Caki2 (cell line): Measurements from ENCODE around the gene GNB1L. TPM values are rescaled to one million over a fixed set of nuclear protein-coding genes. Genes with fewer than 3 reads are reported as not detected.

Source experiments
- DNase-seq: peaks from one replicate; pipeline ENCODE4 v3.0.0-alpha.2; 2015; ENCODE audit warnings: low read depth
- in situ Hi-C: cut with HindIII; loops from 2 replicates; pipeline ENCODE4 v1.10.0; 2016; ENCODE audit warnings: low sequenced_read_pairs, low pct_unique_long_range_greater_than_20kb, mixed read lengths
- total RNA-seq: library from RNA; depleted of rRNA; stranded (reverse); fragments of >200 nt; shearing (Covaris generic); gene quantifications from 2 replicates; pipeline ENCODE4 v1.2.3, GENCODE V29; 2014; ENCODE audit warnings: low replicate concordance

GNB1L gene
- total RNA-seq, 1 experiment from 2014 or later = 42.7 TPM

DNA sequence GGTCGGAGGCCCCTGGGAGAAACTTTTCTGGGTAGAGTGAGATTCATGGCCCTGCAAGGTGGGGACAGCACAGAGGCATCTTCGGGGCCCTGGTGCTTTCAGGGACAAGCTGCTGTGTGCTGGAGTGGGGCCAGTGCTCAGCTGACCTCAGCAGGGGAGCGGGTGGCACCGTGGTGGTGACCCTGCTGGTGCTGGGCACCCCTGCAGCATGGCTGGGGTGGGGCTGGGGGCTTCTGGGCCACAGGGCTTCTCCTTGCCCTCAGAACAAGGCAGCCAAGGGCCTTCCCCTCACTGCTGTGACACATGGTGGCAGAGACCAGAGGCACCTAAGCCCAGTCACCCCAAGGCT, 24.9 kb upstream of the GNB1L start:
- in situ Hi-C loops = no loop called here
- DNase-seq = no peak

DNA sequence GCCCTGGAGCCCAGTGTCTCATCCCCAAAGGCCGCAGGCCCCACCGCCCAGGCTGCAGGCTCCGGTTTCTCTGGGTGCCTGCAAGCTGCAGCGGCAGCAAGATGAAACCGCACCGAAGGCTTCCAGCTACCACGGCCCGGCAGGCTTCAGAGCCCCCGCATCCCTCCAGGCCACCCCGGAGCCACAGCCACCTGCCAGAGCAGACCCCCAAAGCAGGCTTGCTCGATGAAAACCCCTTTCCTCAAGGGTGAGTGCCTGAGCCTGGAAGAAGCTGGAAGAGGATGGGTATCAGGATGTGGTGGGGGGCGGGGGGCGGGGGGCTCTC, 24.5 kb upstream of the GNB1L start:
- DNase-seq = no peak
- in situ Hi-C loops = no loop called here

DNA sequence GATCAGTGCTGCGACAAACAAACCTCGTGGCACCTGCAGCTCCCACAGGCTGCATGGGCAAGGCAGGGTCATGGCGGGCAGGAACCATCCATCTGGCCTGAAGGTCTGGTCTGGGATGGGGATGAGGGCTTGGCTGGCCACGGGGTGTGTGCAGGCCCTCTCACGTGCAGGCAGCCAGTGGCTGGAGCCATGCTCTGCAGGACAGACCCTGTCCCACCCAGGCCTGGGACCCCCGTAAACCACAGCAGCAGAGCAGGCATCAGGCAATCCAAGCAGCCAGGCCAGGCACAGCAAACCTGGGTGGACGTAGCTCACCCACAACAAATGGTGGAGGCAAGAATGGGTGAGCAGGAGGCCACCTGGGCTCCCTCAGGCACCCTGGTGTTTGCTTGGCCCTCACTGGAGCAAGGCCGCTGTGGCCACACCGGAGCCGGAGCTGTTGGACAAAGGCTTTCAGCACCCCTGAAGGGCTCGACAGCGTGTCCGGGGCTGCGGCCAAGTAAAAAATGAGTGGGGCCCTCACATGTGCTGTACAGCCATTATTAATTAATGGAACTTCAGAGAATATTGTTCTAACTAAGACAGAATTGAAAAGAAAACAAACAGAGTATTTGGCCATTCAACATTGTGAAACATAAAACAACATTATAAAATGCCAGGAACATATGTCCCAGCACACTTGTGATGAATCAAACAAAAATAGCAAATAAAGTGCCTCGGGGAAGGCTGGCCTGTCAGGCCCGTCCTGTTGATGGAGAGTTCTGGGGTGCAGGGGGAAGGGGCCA, 24.0 kb upstream of the GNB1L start:
- in situ Hi-C loops = no loop called here
- no peak for DNase-seq

- in situ Hi-C loops = no loop called here
- DNase-seq = no peak
Observed at GRCh38 chr22:19877626-19878339, 23.1 kb upstream of the GNB1L start.

DNA sequence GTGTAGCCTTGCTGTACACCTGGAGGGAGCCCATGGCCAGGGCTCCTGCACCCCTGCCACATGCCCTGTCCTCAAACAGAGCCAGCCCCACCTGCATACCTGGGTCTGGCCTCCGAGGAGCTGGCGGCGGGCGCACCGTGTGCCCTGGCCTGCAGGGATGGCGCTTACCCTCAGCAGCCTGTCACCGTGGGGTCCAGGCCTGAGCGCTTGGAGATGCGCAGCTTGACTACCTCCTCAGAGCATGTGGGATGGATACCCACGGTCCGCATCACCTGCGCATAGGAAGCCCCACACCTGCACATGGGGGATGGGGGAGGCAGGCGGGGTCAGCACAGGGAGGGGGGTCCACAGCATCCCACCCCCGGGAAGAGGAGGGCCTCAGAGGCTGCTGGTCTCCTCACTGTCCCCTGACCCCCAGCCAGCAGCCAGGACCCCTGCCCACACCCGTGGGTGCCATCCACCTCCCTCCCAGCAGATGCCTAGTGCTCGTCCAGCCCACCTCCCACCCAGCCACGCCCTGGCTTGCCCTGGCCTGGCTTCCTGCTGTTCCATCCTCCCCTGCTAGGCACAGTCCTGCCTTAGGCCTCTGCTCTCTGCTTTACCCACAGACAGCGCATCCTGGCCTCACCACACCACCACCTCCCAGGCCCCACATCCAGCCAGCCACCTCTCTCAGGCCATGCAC, 22.4 kb upstream of the GNB1L start:
- in situ Hi-C loops = no loop called here

GRCh38 chr22:19876314-19876940, 21.8 kb upstream of the GNB1L start:
- no peak for DNase-seq
- in situ Hi-C loops = no loop called here

More for the DNA sequence above, 22.4 kb upstream of the GNB1L start:
- DNase-seq = no peak

GRCh38 chr22:19875531-19876313, 21.0 kb upstream of the GNB1L start:
- DNase-seq = no peak
- in situ Hi-C loops = no loop called here

DNA sequence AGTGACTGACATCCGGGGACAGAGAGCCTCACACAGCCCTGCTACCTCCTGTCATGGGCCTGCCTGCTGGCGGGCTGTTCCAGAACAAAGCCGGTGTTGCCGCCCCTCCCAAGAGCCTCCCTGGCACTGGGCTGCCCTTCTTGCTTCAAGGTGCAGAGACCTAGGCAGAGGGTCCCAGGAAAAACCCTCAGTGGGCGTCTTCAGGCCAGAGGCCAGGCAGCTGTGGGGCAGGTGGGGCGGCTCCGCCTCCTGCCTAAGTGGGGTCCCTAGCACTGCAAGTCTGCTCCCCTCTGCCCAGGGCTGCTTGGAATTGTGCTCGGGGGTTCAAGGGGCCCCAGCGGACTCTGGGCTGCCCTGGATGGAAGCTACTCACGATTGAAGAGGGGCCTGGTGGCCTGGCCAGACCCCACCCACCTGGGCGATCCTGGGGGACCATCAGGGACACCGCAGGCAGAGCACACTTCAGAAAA, 20.4 kb upstream of the GNB1L start:
- in situ Hi-C loops = no loop called here
- DNase-seq = no peak

- DNase-seq = no peak
- in situ Hi-C loops = no loop called here
Observed at GRCh38 chr22:19874307-19875060, 19.8 kb upstream of the GNB1L start.

GRCh38 chr22:19873960-19874306, 19.3 kb upstream of the GNB1L start:
- in situ Hi-C loops = no loop called here
- DNase-seq = no peak

DNA sequence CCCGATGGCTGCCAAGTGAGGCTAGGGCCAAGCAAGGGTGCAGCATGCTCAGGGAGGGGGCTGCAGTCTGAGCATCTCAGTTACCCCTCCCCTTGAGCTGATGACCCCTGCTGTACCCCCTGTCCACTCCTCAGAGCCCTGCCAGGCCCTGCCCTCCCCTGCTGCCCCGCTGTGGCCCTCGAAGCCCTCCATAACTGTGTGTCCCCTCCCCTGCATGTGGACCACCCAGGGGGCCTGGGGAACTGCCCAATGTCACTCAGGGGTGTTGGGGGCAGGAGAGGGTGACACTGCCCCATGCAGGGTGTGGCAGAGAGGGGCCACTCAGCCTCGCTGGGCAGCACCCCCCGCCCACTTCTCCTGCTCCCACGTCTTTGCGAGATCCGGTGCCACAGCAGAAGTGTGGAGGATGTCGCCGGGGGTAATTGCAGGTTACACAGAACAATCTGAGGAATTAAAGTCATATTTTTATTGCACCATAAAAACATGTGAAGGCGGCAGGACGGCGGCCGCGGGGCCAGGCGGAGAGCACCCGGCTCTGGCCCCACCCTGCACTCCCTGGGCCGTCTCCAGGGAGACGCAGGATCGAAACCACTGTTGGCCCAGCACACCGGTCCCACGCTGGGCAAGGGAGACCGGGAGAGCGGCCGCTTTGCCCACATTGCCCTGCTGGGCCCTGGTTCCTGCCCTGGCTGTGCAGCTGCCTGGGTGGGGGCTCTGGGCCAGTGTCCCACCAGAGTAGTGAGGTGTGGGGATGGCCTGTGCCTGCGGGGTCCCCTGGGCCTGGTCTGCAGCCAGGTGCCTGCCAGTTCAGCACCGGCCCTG, 18.7 kb upstream of the GNB1L start:
- no peak for DNase-seq
- in situ Hi-C loops = no loop called here

DNA sequence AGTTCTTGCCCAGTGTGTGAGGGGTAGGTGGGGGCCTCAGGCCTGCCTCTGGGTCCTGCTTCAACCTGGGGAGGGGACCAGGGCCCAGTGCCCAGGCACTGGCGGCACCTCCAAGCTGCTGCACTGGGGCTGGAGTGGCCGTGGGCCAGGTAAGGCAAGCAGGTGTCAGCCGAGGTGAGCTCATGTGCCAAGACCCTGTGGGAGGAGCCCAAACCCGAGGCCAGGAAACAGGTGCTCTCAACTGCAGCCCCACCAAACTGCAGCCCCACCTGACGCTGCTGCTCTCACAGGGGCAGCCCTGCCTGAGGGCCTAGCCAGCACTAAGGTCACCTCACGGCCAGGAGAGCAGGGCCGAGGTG, 18.1 kb upstream of the GNB1L start:
- in situ Hi-C loops = no loop called here

GRCh38 chr22:19871845-19872778, 17.4 kb upstream of the GNB1L start:
- no peak for DNase-seq
- in situ Hi-C loops = no loop called here

More for the DNA sequence above, 18.1 kb upstream of the GNB1L start:
- DNase-seq = no peak

DNA sequence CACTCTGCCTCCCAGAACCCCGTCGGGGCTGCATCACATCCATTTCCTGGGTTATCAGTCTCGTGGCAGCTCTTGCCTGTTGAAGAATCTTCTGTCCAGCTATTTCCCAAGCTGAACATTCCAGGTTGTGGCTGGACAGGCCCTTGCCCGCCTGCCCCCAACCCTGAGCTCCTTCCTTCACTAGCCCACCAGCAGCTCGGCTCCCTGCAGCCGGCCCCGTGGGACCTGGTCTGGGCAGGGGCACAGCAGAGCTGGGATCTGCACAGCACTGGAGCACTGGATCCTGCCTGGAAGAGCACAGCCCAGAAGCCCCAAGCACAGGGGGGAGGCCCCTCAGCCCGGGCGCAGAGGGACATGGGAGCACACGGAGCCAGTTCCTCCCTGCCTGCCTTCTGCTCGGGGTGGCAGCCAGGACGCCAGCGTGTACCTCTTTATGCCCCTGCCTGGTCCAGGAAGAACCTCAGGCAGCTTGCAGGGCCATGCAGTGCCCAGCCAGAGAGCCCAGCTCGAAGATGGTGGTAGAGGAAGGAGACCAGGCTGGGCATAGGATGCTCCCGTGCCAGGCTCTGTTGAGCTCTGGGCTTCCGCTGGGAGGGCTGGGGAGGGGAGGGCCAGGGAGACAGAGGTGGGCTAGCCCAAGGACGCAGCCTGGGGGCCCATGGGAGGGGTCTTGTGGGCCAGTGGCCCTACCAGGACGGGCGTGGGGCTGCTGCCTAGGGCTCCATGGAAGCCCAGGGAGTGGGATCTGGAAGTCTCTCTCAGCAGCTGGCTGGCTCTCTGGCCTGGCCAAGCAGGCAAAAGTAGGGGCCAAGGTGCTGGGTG, 16.6 kb upstream of the GNB1L start:
- no peak for DNase-seq
- in situ Hi-C loops = no loop called here
